K562 (cell line): ENCODE data around the gene PGBD1. TPM values are rescaled to one million over a fixed set of nuclear protein-coding genes. Genes with fewer than 3 reads are reported as not detected.
A peak's percentile ranks its signal among the peaks of the same experiment; 100 is the strongest.

ENCODE experiments used
- BACH1 ChIP-seq: fragments of 200-800 bp; sonication (Bioruptor generic); IDR thresholded peaks from 2 replicates; pipeline ENCODE4 v1.6.1; 2016; ENCODE audit warnings: missing genetic modification characterization, missing compliant biosample characterization
- CLOCK ChIP-seq: fragments of 250-450 bp; sonication (Bioruptor Pico); IDR thresholded peaks from 2 replicates; pipeline ENCODE4 v1.4.0; 2020; ENCODE audit warnings: mild to moderate bottlenecking, moderate library complexity, borderline replicate concordance
- COPS2 ChIP-seq: fragments of 450-650 bp; conservative IDR thresholded peaks from 2 replicates; pipeline ENCODE4 v1.6.1; 2016; ENCODE audit warnings: mild to moderate bottlenecking, moderate library complexity
- DEAF1 ChIP-seq: fragments of 450-650 bp; formaldehyde crosslinking; IDR thresholded peaks from 2 replicates; pipeline ENCODE4 v1.4.0; 2020; ENCODE audit warnings: mild to moderate bottlenecking, moderate library complexity
- HOXB6 ChIP-seq: fragments of 250-450 bp; sonication (Bioruptor Pico); IDR thresholded peaks from 2 replicates; pipeline ENCODE4 v1.5.1; 2022; ENCODE audit warnings: mild to moderate bottlenecking, borderline replicate concordance
- MAFK ChIP-seq: IDR thresholded peaks from 2 replicates; pipeline ENCODE4 v1.6.1; 2011; ENCODE audit warnings: low read length, improper control_type of control experiment
- MBD2 ChIP-seq: sonication (generic); IDR thresholded peaks from 2 replicates; pipeline ENCODE4 v1.6.1; 2016; ENCODE audit warnings: low read depth, borderline replicate concordance
- NCOA1 ChIP-seq: fragments of 450-650 bp; IDR thresholded peaks from 2 replicates; pipeline ENCODE4 v1.6.1; 2016; ENCODE audit warnings: low read depth
- NFATC3 ChIP-seq: fragments of 450-650 bp; IDR thresholded peaks from 2 replicates; pipeline ENCODE4 v1.6.1; 2017; ENCODE audit warnings: mild to moderate bottlenecking
- TRIM25 ChIP-seq: fragments of 450-650 bp; IDR thresholded peaks from 2 replicates; pipeline ENCODE4 v1.7.0; 2016; ENCODE audit warnings: borderline replicate concordance
- U2AF1 ChIP-seq: fragments of 200-400 bp; formaldehyde crosslinking; optimal IDR thresholded peaks from 2 replicates; pipeline ENCODE3; 2017; ENCODE audit warnings: mild to moderate bottlenecking, low read depth, low read length, moderate library complexity
- VEZF1 ChIP-seq: fragments of 200-800 bp; sonication (Bioruptor generic); IDR thresholded peaks from 2 replicates; pipeline ENCODE4 v1.6.1; 2017; ENCODE audit warnings: missing genetic modification characterization, missing compliant biosample characterization
- ZNF217 ChIP-seq: sonication (generic); formaldehyde crosslinking; IDR thresholded peaks from 2 replicates; pipeline ENCODE4 v1.8.0; 2022; ENCODE audit warnings: mild to moderate bottlenecking, missing genetic modification reagents
- ZNF274 ChIP-seq: IDR thresholded peaks from 2 replicates; pipeline ENCODE4 v1.6.1; 2011; ENCODE audit warnings: low read depth, mild to moderate bottlenecking, low read length, moderate library complexity, borderline replicate concordance
- ZNF76 ChIP-seq: fragments of 250-450 bp; sonication (Bioruptor Pico); IDR thresholded peaks from 2 replicates; pipeline ENCODE4 v1.4.0; 2020; ENCODE audit warnings: mild to moderate bottlenecking, moderate library complexity, borderline replicate concordance
- polyA plus RNA-seq, 8 experiments: library from polyadenylated mRNA; depleted of rRNA in 4 of 8; stranded (reverse) in 5 of 8; unstranded in 3 of 8; fragments of >200 nt; fragmentation: Nextera tagmentation in 2 of 8; fragmentation: Illumina TruSeq in 1 of 8; extraction: Ambion mirVana in 2 of 8; extraction: Trizol in 1 of 8; gene quantifications; 2 replicates each; pipeline versions ENCODE4 v1.2.1 to v1.2.3, GENCODE V29; 2011 to 2014; ENCODE audit warnings: inconsistent platforms in 1 of 8, missing spikeins in 1 of 8
- total RNA-seq, 7 experiments: library from RNA; depleted of rRNA in 6 of 7; stranded (reverse); fragments of >200 nt in 6 of 7; fragmentation: Illumina TruSeq in 2 of 7; extraction: Trizol in 2 of 7; gene quantifications; 2 replicates each; pipeline versions ENCODE4 v1.2.1 to v1.2.3, GENCODE V29; 2011 to 2021; ENCODE audit warnings: low replicate concordance in 1 of 7

The PGBD1 gene
- total and polyA plus RNA-seq, 9 of the 15 experiments (the other 6 are each of a cell fraction or from before 2014, with no cell fraction given) = 3.3 to 9.0 (median 7.3) TPM

GRCh38 chr6:28281288-28282064, at the start of gene PGBD1 (continued):
- no peak for TF ChIP-seq ZNF217 (CRISPR knock-in tag)
- TF ChIP-seq ZNF76 (CRISPR knock-in tag) = no peak
- TF ChIP-seq HOXB6 = no peak
- no peak for TF ChIP-seq DEAF1 (CRISPR knock-in tag)
- peak; percentile 55 for TF ChIP-seq VEZF1 (CRISPR knock-in tag)
- no peak for TF ChIP-seq BACH1 (tag)
- no peak for TF ChIP-seq NCOA1
- no peak for TF ChIP-seq MBD2
- no peak for TF ChIP-seq NFATC3
- no peak for TF ChIP-seq CLOCK (CRISPR knock-in tag)
- TF ChIP-seq MAFK = no peak
- TF ChIP-seq U2AF1 = peak; percentile 67
- no peak for TF ChIP-seq TRIM25
- TF ChIP-seq COPS2 = no peak
- no peak; the same call in 1 of the 2 replicates for TF ChIP-seq ZNF274
